IPS DF 4.7 (cell line): Measurements from ENCODE around the gene ZDHHC14.

ENCODE experiments used
- DNase-seq: peaks from one replicate; pipeline ENCODE4 v3.0.0-alpha.2; 2013; ENCODE audit warnings: low spot score; ENCODE audit errors: extremely low read depth

ZDHHC14 gene

GRCh38 chr6:157642736-157643135 lies 261.7 kb downstream of the ZDHHC14 start:
- DNase-seq = no peak

- no peak for DNase-seq
Measured at GRCh38 chr6:157644043-157644810, 263.2 kb downstream of the ZDHHC14 start.

- DNase-seq = no peak
Measured at GRCh38 chr6:157645201-157645795, 264.3 kb downstream of the ZDHHC14 start.

- no peak for DNase-seq
Measured at GRCh38 chr6:157646012-157646411, 265.0 kb downstream of the ZDHHC14 start.

- no peak for DNase-seq
Measured at GRCh38 chr6:157647261-157647915, 266.4 kb downstream of the ZDHHC14 start.

- DNase-seq = no peak
Measured at GRCh38 chr6:157648561-157648960, 267.6 kb downstream of the ZDHHC14 start.

- no peak for DNase-seq
Measured at GRCh38 chr6:157649311-157650260, 268.6 kb downstream of the ZDHHC14 start.

GRCh38 chr6:157650261-157650640 lies 269.3 kb downstream of the ZDHHC14 start:
- DNase-seq = no peak

GRCh38 chr6:157650801-157651200 lies 269.8 kb downstream of the ZDHHC14 start:
- DNase-seq = no peak

GRCh38 chr6:157651731-157652490 lies 270.9 kb downstream of the ZDHHC14 start:
- no peak for DNase-seq

- no peak for DNase-seq
Measured at GRCh38 chr6:157652601-157653363, 271.8 kb downstream of the ZDHHC14 start.

GRCh38 chr6:157653521-157653920 lies 272.5 kb downstream of the ZDHHC14 start:
- no peak for DNase-seq

- no peak for DNase-seq
Measured at GRCh38 chr6:157655139-157655538, 274.1 kb downstream of the ZDHHC14 start.

- DNase-seq = no peak
Measured at GRCh38 chr6:157656437-157656997, 275.5 kb downstream of the ZDHHC14 start.

- DNase-seq = no peak
Measured at GRCh38 chr6:157657754-157658153, 276.8 kb downstream of the ZDHHC14 start.

GRCh38 chr6:157658301-157658700 lies 277.3 kb downstream of the ZDHHC14 start:
- DNase-seq = no peak

- DNase-seq = no peak
Measured at GRCh38 chr6:157659536-157660271, 278.7 kb downstream of the ZDHHC14 start.

- no peak for DNase-seq
Measured at GRCh38 chr6:157660414-157660813, 279.4 kb downstream of the ZDHHC14 start.

- DNase-seq = no peak
Measured at GRCh38 chr6:157661652-157662051, 280.7 kb downstream of the ZDHHC14 start.
